ENCODE results near the gene RAC3.

The RAC3 gene

GRCh38 chr17:82062076-82062983 is 30.9 kb downstream of the RAC3 start:
- no peak for TF ChIP-seq CTCF (IDR thresholded peaks at IDR 0.05)

- TF ChIP-seq CTCF (IDR thresholded peaks at IDR 0.05), result no peak
Measured at GRCh38 chr17:82062984-82063368, 31.5 kb downstream of the RAC3 start.

- TF ChIP-seq CTCF (IDR thresholded peaks at IDR 0.05), result no peak
Measured at GRCh38 chr17:82063424-82064415, 32.2 kb downstream of the RAC3 start.

- no peak for TF ChIP-seq CTCF (IDR thresholded peaks at IDR 0.05)
Measured at GRCh38 chr17:82064433-82065192, 33.1 kb downstream of the RAC3 start.

GRCh38 chr17:82065193-82065637 is 33.7 kb downstream of the RAC3 start:
- TF ChIP-seq CTCF (IDR thresholded peaks at IDR 0.05), result no peak

GRCh38 chr17:82065638-82066303 is 34.3 kb downstream of the RAC3 start, which contains the start of gene DUS1L:
Gene DUS1L (minus strand): TSS chr17:82065804. CDS start chr17:82065059, 745 bp downstream.
- TF ChIP-seq CTCF (IDR thresholded peaks at IDR 0.05), result no peak
